GM18526 (cell line): ENCODE measurements around the gene GARS1.

Source experiments
- POLR2A ChIP-seq: IDR thresholded peaks from 3 replicates; pipeline ENCODE4 v1.6.1; 2011; ENCODE audit not compliant: insufficient read length; ENCODE audit errors: extremely low read depth

Gene GARS1

GRCh38 chr7:30612658-30613265, 18.1 kb downstream of the GARS1 start:
- TF ChIP-seq POLR2A = no peak

DNA sequence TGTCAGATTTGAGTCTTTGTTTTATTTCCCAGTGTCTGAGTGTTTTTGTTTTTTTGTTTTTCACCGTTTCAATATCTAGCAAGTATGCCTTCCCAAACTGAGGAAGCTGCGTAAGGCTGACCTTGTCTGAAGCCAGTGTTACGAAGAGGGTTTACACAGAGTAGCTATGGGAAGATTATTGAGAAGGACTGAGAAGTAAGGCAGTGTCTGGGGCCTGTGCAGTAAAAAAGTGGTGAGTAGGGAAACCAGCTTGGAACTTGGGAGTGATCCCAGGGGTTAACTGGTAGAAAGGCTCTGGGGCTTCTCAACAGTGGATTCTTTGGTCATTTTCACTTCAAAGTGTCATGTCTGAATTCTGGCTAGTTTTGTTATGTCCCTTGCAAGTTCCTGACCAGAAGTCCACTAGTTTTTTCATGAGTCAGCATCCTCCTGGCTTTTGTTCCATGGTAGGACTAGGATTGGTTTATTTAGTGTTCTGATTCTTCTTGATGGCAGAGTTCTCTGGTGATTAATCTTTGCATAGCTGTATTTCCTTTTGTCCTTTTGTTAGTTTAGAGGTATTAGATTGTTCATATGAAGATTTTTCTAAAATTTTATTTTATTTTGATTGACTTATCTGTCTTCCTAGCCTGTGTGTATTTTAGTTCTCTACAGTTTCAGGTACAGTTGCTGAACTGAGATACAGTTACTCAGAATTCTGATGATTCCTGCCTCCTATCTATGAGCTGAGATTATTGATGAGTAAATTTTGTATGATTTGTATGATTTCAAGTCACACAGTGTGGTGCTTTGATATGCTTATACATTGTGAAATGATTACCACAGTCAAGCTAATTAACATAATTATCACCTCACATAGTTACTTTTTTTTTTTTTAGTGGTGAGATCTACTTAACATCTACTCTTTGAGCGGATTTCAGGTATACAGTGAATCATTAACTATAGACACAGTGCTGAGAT, 19.0 kb downstream of the GARS1 start:
- TF ChIP-seq POLR2A = no peak

- no peak for TF ChIP-seq POLR2A
Measured at GRCh38 chr7:30616318-30616717, 21.6 kb downstream of the GARS1 start.

GRCh38 chr7:30617359-30617758, 22.7 kb downstream of the GARS1 start:
- TF ChIP-seq POLR2A = no peak

- TF ChIP-seq POLR2A = no peak
Measured at GRCh38 chr7:30618080-30618676, 23.5 kb downstream of the GARS1 start.

- no peak for TF ChIP-seq POLR2A
Measured at GRCh38 chr7:30618961-30619360, 24.3 kb downstream of the GARS1 start.

GRCh38 chr7:30625283-30625682, 30.6 kb downstream of the GARS1 start:
- no peak for TF ChIP-seq POLR2A

- TF ChIP-seq POLR2A = no peak
Measured at GRCh38 chr7:30627026-30627425, 32.3 kb downstream of the GARS1 start.

- no peak for TF ChIP-seq POLR2A
Measured at GRCh38 chr7:30630986-30631385, 36.3 kb downstream of the GARS1 start.

DNA sequence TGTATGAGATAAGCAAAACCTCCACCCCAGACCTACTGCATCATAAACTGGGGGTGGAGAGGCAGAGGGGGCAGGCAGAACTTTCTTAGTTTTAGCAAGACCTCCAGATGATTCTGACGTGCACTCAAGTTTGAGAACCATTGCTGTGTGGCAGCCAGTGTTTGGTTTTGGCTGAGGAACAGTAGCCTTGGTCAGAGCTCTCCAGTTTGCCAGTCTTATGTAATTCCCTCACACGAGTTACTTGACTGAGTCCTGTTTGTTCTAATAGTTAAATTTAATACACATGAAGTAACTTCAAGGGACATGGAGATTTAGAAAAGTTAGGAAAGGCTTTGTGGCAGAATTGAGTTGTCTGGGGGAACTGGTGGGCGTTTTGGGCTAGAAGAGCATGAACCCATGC, 38.5 kb downstream of the GARS1 start:
- no peak for TF ChIP-seq POLR2A

GRCh38 chr7:30634193-30634626, 39.5 kb downstream of the GARS1 start:
- TF ChIP-seq POLR2A = no peak

- TF ChIP-seq POLR2A = no peak
Measured at GRCh38 chr7:30634634-30635201, 40.0 kb downstream of the GARS1 start.

- no peak for TF ChIP-seq POLR2A
Measured at GRCh38 chr7:30635798-30636197, 41.1 kb downstream of the GARS1 start.

GRCh38 chr7:30642789-30643188, 48.1 kb downstream of the GARS1 start:
- no peak for TF ChIP-seq POLR2A

DNA sequence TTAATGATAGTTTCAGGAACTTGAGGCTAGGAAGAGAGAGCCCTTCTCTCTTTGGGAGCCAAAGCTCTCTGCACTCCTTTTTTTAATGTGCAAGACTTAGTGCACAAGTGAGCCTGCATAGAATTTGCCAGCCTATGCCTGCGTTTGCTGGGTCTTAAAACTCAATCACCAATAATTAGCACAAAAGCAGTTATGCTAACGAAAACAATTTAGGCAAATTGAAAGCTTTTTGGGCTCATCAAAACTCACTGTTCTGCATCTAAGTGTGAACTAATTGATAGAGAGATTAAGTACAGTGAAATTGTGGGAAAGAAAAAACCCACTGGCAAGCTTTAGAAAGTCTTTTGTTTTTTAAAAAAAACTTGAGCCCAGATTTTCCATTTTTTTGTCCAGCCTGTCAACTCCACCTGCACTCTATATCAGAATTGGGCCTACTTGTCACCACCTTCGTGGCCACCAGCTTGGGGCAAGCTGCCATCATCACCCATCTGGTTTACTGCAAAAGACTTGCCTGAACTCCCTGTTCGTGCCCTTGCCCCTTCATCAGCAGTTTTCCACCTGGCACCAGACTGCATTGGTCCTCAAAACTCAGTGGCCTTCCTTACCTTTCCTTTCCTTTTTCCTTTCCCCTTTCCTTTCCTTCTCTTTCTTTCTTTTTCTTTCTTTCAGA, 49.7 kb downstream of the GARS1 start:
- no peak for TF ChIP-seq POLR2A

GRCh38 chr7:30645661-30646060, 51.0 kb downstream of the GARS1 start:
- no peak for TF ChIP-seq POLR2A

GRCh38 chr7:30646154-30646553, 51.5 kb downstream of the GARS1 start:
- TF ChIP-seq POLR2A = no peak
